Kidney (tissue), 14 donors: Measurements from ENCODE around the gene JHY. TPM values are rescaled to one million over a fixed set of nuclear protein-coding genes. Genes with fewer than 3 reads are reported as not detected.

Experiments used
- DNase-seq, 5 donors: peaks; one replicate each; pipeline ENCODE4 v3.0.0-alpha.2; 2013 to 2020
- FAIRE-seq: peaks from 2 replicates; lab custom pipeline; 2012; peaks lifted over from hg19 to GRCh38; lab: Jason Lieb, UNC
- H3K27ac ChIP-seq, 2 donors: one replicate each; pipeline ENCODE4 v1.7.0; 2013; ENCODE audit warnings: low read depth in 2 of 2, low read length in 2 of 2, inconsistent platforms in 1 of 2
- H3K27me3 ChIP-seq: one replicate; pipeline ENCODE4 v1.7.1; 2013; ENCODE audit warnings: low read length, inconsistent platforms; ENCODE audit not compliant: control insufficient read depth, insufficient read depth
- H3K36me3 ChIP-seq, 3 donors: one replicate each; pipeline versions ENCODE4 v1.7.0 to v1.7.1; 2013; ENCODE audit warnings: low read length in 3 of 3, control low read depth in 1 of 3, inconsistent platforms in 1 of 3; ENCODE audit not compliant: insufficient read depth in 3 of 3, control insufficient read depth in 2 of 3
- H3K4me1 ChIP-seq, 3 donors: one replicate each; pipeline versions ENCODE4 v1.7.0 to v1.7.1; 2013; ENCODE audit warnings: low read length in 3 of 3, inconsistent platforms in 1 of 3, low read depth in 1 of 3; ENCODE audit not compliant: control insufficient read depth in 2 of 3, insufficient read depth in 2 of 3
- H3K4me3 ChIP-seq, 3 donors: one replicate each; pipeline versions ENCODE4 v1.7.0 to v1.8.1; 2013; ENCODE audit warnings: low read length in 3 of 3, control low read depth in 1 of 3, inconsistent platforms in 1 of 3
- H3K9ac ChIP-seq, 3 donors: one replicate each; pipeline versions ENCODE4 v1.7.0 to v1.7.1; 2013; ENCODE audit warnings: low read length in 3 of 3, control low read depth in 1 of 3, inconsistent platforms in 1 of 3
- H3K9me3 ChIP-seq, 3 donors: one replicate each; pipeline versions ENCODE4 v1.7.0 to v1.7.1; 2013; ENCODE audit warnings: low read length in 3 of 3, control low read depth in 1 of 3, inconsistent platforms in 1 of 3; ENCODE audit not compliant: control insufficient read depth in 2 of 3, insufficient read depth in 1 of 3
- CTCF ChIP-seq: IDR thresholded peaks from 3 replicates; pipeline ENCODE4 v1.5.1; 2012; ENCODE audit warnings: mild to moderate bottlenecking, moderate library complexity, borderline replicate concordance; ENCODE audit not compliant: insufficient read depth; ENCODE audit errors: extremely low read depth
- intact Hi-C: fragments of 100-400 bp; cut with DNase I; formaldehyde crosslinking; loops from one replicate; pipeline ENCODE4 v1.11.1; 2022
- polyA plus RNA-seq: library from polyadenylated mRNA; stranded (reverse); fragments of 350-450 nt; fragmentation: Illumina TruSeq; extraction: RNeasy Lipid Tissue Mini Kit (QIAGEN cat#74804); gene quantifications from one replicate; pipeline ENCODE4 v1.2.3, GENCODE V29; 2014; ENCODE audit warnings: low read depth, low replicate concordance; ENCODE audit not compliant: insufficient read depth
- total RNA-seq: library from RNA; stranded (reverse); fragmentation: NEBNext Ultra II Directional; extraction: Animal tissue kit (Norgen Biotek cat#: 25700); gene quantifications from one replicate; pipeline ENCODE4 v1.2.1, GENCODE V29; 2021
- donor health status: control.
- donor health status: control.
- donor health status: control.
- donor health status: control.
- donor health status: control.
- donor health status: DM: yes; HTN: yes; CAD: no.
- donor health status: Normal renal cell carcinoma (clear cell type).

JHY gene
- total and polyA plus RNA-seq, 2 donors from 2014 or later: 4.8 to 13.6 TPM

DNA sequence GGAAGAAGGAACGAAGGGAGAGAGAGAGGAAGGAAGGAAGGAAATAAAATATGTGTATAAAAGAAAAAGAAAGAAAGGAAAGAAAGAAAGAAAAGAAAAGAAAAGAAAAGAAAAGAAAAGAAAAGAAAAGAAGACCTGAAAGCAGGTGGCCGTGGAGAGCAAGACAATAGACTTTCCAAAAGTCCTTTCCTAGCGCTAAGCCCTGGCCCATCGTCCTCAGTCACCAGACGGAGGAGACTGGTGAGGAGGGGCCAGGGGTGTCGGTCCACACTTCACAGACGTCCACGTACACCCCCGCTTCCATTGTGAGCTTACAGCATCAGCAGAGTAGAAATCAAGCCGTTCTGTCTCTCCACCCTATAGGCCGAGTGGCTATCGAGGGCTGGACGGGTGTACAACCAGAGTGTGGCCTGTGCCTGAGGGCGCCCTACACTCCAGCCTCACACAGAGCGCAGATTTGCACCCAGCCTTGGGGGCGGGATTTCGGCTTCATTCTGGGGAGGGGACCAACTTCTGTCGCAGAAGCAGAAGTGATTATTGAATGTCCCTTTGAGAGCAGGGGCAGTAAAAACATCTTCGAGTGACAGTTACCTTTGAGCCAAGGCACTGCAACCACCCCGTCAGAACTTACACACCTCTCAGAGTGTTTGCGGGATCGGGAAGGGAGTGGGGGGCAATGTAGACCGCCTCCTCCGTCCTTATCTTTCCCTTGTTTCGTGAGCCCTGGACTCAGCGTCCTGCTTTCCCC is 101.1 kb downstream of the JHY start:
- Histone ChIP-seq H3K9ac (no peak overlapping the region), H3K4me1 (peaks cover 0 to 5% (median 0%) of the 10 kb centered on the region in 3 donors), H3K27ac (no peak overlapping the region), H3K9me3 (no peaks in the 10 kb centered on the region), H3K36me3 (no peaks in the 10 kb centered on the region), H3K4me3 (peak overlapping the region in 1 of 3 donors; percentile 60), H3K27me3 (peaks cover 67% of the 10 kb centered on the region)
- TF ChIP-seq CTCF: no peak
- FAIRE-seq: no peak
- DNase-seq: peak in 1 of 5 donors; percentile 35
- intact Hi-C loops: no loop called here

DNA sequence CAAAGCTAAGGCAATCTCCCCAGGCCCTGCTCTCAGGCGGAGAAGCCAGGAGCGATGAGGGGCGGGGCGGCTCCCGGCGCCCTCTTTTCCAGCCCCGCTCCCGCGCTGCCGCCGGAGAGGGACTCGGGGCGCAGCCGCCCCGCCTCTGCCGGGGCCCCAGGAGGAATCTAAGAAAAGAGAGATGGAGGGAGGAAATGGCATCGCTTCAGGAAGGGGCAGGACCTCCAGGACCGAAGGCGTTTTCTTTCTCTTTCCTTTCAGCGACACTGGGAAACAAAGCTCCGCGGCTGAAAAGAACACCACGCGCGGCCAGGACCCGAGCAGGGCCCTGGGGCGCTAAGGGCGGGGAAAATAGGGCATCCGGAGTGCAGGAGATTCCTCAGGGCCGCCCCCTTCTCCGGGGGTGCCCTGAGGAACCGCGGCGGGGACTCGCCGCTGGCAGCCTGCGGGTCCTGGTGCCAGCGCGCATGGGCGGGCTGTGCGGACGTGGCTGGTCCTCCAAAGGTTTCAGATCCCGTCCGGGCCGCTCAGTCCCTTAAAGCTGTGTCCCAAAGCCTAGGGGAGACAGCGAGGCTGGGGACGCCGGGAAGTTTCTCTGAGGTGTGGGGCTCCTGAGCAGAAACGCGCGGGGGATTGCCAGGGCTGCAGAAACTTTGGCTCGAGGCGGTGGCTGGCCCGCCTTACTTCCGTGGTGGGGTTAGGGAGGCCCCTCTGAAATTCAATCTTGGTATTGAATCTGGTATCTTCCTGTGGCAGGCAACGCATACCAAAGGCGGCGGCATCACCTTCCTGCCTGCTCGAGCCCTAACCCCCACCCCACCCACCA is 101.8 kb downstream of the JHY start:
- Histone ChIP-seq H3K4me1 (peaks cover 0 to 5% (median 0%) of the 10 kb centered on the region in 3 donors), H3K4me3 (peak overlapping the region; percentile 1 to 60 (median 3)), H3K27ac (no peak overlapping the region), H3K9me3 (no peaks in the 10 kb centered on the region), H3K36me3 (no peaks in the 10 kb centered on the region), H3K27me3 (peaks cover 64% of the 10 kb centered on the region), H3K9ac (no peak overlapping the region)
- DNase-seq (peak in 4 of 5 donors; percentile 28 to 40 (median 38)), FAIRE-seq (no peak)
- no peak for TF ChIP-seq CTCF
- intact Hi-C loops: no loop called here

DNA sequence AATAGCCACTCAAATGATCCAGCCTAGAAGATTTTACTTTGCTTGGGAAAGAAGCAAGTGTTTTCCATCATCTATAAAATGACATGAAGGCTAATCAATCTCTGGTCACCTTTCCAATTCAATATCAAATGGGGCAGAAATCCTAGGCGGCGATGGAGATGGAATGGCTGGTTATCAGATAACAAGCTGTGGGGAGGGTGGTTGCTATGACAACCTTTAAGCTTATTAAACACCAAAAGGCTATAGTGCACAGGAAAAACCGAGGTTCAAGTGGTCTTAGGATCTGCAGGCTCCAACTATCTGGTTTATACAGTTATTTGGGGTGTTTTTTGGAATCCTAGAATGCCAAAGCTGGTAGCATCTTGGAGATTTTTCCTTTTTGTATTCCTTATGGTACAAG is 113.0 kb downstream of the JHY start:
- FAIRE-seq (no peak), DNase-seq (no peak)
- H3K9ac ChIP-seq: no peak overlapping the region
- no peak overlapping the region for H3K4me3 ChIP-seq
- no peak overlapping the region for H3K27ac ChIP-seq
- H3K27me3 ChIP-seq: no peaks in the 10 kb centered on the region
- no peaks in the 10 kb centered on the region for H3K36me3 ChIP-seq
- H3K9me3 ChIP-seq: no peaks in the 10 kb centered on the region
- intact Hi-C loops: no loop called here
- no peaks in the 10 kb centered on the region for H3K4me1 ChIP-seq
- TF ChIP-seq CTCF: no peak
